Measurements from ENCODE around the gene PHF2. TPM values are rescaled to one million over a fixed set of nuclear protein-coding genes. Genes with fewer than 3 reads are reported as not detected.

Gene PHF2
- total and polyA plus RNA-seq, 2 donors (not counting 1 experiment from before 2014, with no cell fraction given) = 11.0 to 28.8 TPM

DNA sequence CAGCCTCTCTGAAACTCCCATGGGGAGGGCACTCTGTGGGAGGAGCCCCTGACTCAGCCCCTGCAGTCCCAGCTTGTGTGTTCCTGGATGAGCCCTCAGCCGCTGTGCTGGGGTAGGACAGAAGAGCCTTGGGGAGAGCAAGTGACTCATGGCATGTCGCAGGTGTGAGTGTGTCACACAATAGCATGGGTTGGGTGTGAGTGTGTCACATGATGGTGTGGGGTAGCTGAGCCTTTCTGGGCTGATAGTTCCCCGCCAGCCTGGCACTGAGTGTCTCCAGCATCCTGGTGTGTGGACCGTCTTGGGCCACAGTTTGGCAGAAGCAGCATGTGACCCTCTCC is 83.4 kb downstream of the PHF2 start:
- H3K36me3 ChIP-seq (replicated peaks in 1 of 2; ENCODE audit: control extremely low read depth in 1 of 2, control insufficient read depth in 1 of 2, extremely low read depth in 1 of 2, insufficient read depth in 2 of 2, low read length in 1 of 2) = peaks cover 0 to 31% of the 10 kb centered on the region in 2 experiments
- 94% methylated on average over 4 of the region's 4 CpGs for WGBS (ENCODE audit: insufficient coverage)
- H3K4me3 ChIP-seq (ENCODE audit: control extremely low read depth in 1 of 5, extremely low read depth in 1 of 5, insufficient read depth in 1 of 5, low read depth in 2 of 5, low read length in 4 of 5) = no peak overlapping the region

DNA sequence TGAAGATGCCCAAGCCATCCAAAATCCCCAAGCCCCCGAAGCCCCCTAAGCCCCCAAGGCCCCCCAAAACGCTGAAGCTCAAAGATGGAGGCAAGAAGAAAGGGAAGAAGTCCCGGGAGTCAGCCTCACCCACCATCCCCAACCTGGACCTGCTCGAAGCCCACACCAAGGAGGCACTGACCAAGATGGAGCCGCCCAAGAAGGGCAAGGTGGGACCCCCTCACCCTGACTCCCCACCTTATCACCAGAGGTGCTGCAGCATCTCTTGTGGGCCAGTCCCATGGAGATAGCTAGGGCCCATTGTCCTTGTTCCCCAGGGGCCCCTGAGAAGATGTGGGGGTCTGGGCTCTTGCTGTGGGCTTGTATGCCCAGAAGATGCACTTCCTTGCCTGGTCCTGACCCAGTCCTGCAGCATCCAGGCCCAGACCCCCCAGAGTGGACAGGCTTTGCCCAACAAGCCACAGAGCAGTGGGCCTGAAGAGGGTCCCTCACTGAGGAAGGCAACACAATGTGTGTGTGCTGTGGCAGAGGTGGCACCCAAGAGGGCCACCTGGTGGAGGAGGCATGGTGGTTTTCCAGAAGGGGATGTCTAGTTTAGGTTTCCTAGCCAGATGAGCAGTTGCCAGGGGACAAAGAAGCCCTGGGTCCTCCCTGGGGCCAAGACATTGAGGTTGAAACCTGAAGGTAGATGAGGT is 84.1 kb downstream of the PHF2 start:
- H3K4me1 ChIP-seq (ENCODE audit: control insufficient read depth in 2 of 2, insufficient read depth in 2 of 2, low read length in 2 of 2) = no peaks in the 10 kb centered on the region
- H3K4me2 ChIP-seq (replicated peaks; ENCODE audit: low read depth, low read length, poor library complexity, severe bottlenecking) = no peak overlapping the region
- no peak for TF ChIP-seq EZH2 (IDR thresholded peaks at IDR 0.05; ENCODE audit: borderline replicate concordance, insufficient read depth, low read depth, low read length, poor library complexity, severe bottlenecking)
- TF ChIP-seq, protein P1, sequence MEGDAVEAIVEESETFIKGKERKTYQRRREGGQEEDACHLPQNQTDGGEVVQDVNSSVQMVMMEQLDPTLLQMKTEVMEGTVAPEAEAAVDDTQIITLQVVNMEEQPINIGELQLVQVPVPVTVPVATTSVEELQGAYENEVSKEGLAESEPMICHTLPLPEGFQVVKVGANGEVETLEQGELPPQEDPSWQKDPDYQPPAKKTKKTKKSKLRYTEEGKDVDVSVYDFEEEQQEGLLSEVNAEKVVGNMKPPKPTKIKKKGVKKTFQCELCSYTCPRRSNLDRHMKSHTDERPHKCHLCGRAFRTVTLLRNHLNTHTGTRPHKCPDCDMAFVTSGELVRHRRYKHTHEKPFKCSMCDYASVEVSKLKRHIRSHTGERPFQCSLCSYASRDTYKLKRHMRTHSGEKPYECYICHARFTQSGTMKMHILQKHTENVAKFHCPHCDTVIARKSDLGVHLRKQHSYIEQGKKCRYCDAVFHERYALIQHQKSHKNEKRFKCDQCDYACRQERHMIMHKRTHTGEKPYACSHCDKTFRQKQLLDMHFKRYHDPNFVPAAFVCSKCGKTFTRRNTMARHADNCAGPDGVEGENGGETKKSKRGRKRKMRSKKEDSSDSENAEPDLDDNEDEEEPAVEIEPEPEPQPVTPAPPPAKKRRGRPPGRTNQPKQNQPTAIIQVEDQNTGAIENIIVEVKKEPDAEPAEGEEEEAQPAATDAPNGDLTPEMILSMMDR (IDR thresholded peaks at IDR 0.05) = no peak
- ATAC-seq (ENCODE audit: low read depth) = no peak
- no peak overlapping the region for H3K9ac ChIP-seq (ENCODE audit: low read length)
- H3K27ac ChIP-seq (ENCODE audit: low read length in 2 of 2) = no peak overlapping the region
- ChIA-PET POLR2A (no interaction called here), CTCF (no interaction called here)
- intact Hi-C loops (cut with micrococcal nuclease) = no loop called here
- DNase-seq = no peak
- peaks cover 0 to 29% of the 10 kb centered on the region in 2 experiments for H3K36me3 ChIP-seq (replicated peaks in 1 of 2; ENCODE audit: control extremely low read depth in 1 of 2, control insufficient read depth in 1 of 2, extremely low read depth in 1 of 2, insufficient read depth in 2 of 2, low read length in 1 of 2)
- WGBS (ENCODE audit: insufficient coverage) = no CpG with 5 or more reads among the region's 5 CpGs
- H3K4me3 ChIP-seq (ENCODE audit: control extremely low read depth in 1 of 5, extremely low read depth in 1 of 5, insufficient read depth in 1 of 5, low read depth in 2 of 5, low read length in 4 of 5) = no peak overlapping the region
- H4K20me1 ChIP-seq (ENCODE audit: control insufficient read depth, insufficient read depth, low read length, poor library complexity, severe bottlenecking) = no peaks in the 10 kb centered on the region
- H3K27me3 ChIP-seq (replicated peaks in 1 of 4; ENCODE audit: control extremely low read depth in 1 of 4, control insufficient read depth in 3 of 4, insufficient read depth in 4 of 4, low read length in 3 of 4) = no peaks in the 10 kb centered on the region
- Mint-ChIP-seq H3K4me1 (no peaks in the 10 kb centered on the region), H3K27ac (no peak overlapping the region), H3K27me3 (no peaks in the 10 kb centered on the region), H3K9me3 (ENCODE audit: insufficient read depth) (no peaks in the 10 kb centered on the region), H3K4me3 (no peak overlapping the region)
- peaks cover 0 to 6% (median 0%) of the 10 kb centered on the region in 3 donors for H3K9me3 ChIP-seq (ENCODE audit: control extremely low read depth in 1 of 3, control insufficient read depth in 2 of 3, insufficient read depth in 1 of 3, low read length in 2 of 3)
- no peaks in the 10 kb centered on the region for H3K79me2 ChIP-seq (ENCODE audit: control insufficient read depth, insufficient read depth, low read length)
- H2AFZ ChIP-seq (ENCODE audit: insufficient read depth, low read depth, low read length, poor library complexity, severe bottlenecking) = no peak overlapping the region

More for the DNA sequence above, 83.4 kb downstream of the PHF2 start:
- no peaks in the 10 kb centered on the region for H3K9me3 Mint-ChIP-seq (ENCODE audit: insufficient read depth)
- no peak for TF ChIP-seq EZH2 (IDR thresholded peaks at IDR 0.05; ENCODE audit: borderline replicate concordance, insufficient read depth, low read depth, low read length, poor library complexity, severe bottlenecking)
- TF ChIP-seq, protein P1 (IDR thresholded peaks at IDR 0.05) = no peak
- Histone ChIP-seq H3K79me2 (ENCODE audit: control insufficient read depth, insufficient read depth, low read length) (no peaks in the 10 kb centered on the region), H3K27ac (ENCODE audit: low read length in 2 of 2) (no peak overlapping the region), H3K4me2 (replicated peaks; ENCODE audit: low read depth, low read length, poor library complexity, severe bottlenecking) (no peak overlapping the region), H4K20me1 (ENCODE audit: control insufficient read depth, insufficient read depth, low read length, poor library complexity, severe bottlenecking) (no peaks in the 10 kb centered on the region), H3K9ac (ENCODE audit: low read length) (no peak overlapping the region), H2AFZ (ENCODE audit: insufficient read depth, low read depth, low read length, poor library complexity, severe bottlenecking) (no peak overlapping the region), H3K27me3 (replicated peaks in 1 of 4; ENCODE audit: control extremely low read depth in 1 of 4, control insufficient read depth in 3 of 4, insufficient read depth in 4 of 4, low read length in 3 of 4) (no peaks in the 10 kb centered on the region), H3K4me1 (ENCODE audit: control insufficient read depth in 2 of 2, insufficient read depth in 2 of 2, low read length in 2 of 2) (no peaks in the 10 kb centered on the region), H3K9me3 (ENCODE audit: control extremely low read depth in 1 of 3, control insufficient read depth in 2 of 3, insufficient read depth in 1 of 3, low read length in 2 of 3) (peaks cover 0 to 6% (median 0%) of the 10 kb centered on the region in 3 donors)
- H3K27ac Mint-ChIP-seq = no peak overlapping the region
- no peaks in the 10 kb centered on the region for H3K27me3 Mint-ChIP-seq
- no peaks in the 10 kb centered on the region for H3K4me1 Mint-ChIP-seq
- ATAC-seq (ENCODE audit: low read depth) (no peak), DNase-seq (no peak)
- POLR2A ChIA-PET = no interaction called here
- intact Hi-C loops (cut with micrococcal nuclease) = no loop called here
- CTCF ChIA-PET = no interaction called here
- no peak overlapping the region for H3K4me3 Mint-ChIP-seq
